Jurkat, Clone E6-1 (cell line): ENCODE measurements around the gene TFDP1.
"Not testable (repeated sequence)": the region's sequence is repeated elsewhere in the genome, so short reads cannot be mapped to it uniquely, and the experiment has no call there.

Experiments used
- DNase-seq: peaks from one replicate; pipeline ENCODE4 v3.0.0-alpha.2; 2011; ENCODE audit warnings: low read depth, low spot score
- H3K4me3 ChIP-seq: 2 replicates; pipeline ENCODE4 v1.5.1; 2011; ENCODE audit warnings: mild to moderate bottlenecking, low read length, control low read depth, moderate library complexity

Gene TFDP1

DNA sequence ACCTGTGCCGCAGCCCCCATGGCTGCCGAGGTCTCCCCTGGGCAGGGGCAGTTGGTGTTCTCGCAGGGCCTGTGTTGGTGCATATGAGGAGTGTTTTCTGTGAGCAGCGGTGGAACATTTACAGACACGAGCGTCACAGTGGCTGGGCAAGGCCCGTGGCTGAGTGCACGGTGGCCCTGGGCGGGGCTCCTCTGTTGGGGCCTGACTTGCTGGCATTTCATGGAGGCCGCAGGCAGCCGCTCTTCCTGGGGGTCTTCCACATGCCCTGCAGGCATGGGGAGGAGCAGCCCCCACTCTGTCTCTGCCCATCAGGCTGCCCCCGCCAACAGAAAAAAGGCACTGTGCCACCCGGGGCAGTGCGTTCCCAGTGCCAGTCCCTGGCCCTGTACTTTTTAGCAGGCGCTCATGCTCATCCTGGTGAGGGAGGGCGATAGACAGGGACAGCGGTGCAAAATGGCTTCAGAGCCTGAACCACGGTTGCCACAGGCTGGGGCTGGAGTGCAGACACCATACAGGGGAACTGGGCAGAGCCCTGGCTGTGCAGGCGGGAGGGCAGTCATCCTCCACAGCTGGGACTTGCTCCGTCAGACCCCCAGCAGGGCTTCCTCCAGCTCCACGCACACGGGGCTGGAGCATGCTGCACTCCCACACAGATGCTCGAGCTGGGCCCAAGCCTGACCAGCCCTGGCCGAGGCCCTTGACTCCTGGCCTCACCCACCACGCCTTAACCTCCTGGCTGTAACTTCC is 23.5 kb downstream of the TFDP1 start:
- H3K4me3 ChIP-seq, result no peak overlapping the region
- DNase-seq, result no peak

- H3K4me3 ChIP-seq, result no peak overlapping the region
- DNase-seq, result no peak
These were observed 24.5 kb downstream of the TFDP1 start for GRCh38 chr13:113608967-113609533.

DNA sequence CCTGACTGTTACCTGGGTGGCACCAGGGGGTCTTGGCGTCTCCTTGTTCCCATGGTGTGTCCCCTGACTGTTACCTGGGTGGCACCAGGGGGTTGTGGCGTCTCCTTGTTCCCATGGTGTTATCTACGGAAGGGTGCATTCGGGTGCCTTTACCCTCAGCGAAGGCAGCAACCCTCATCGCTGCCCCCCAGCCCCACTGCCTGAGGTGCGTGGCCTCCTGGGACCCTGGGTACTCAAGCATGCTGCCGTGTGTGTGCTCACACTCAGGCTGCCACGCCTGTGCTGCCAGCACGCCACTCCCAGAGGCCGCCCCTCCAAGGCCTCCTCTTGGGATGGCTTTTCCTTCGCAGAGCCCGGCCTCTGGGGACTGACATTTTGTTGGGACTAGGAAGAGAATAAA is 25.1 kb downstream of the TFDP1 start:
- no peak for DNase-seq
- no peak overlapping the region for H3K4me3 ChIP-seq

GRCh38 chr13:113610266-113610665 is 25.7 kb downstream of the TFDP1 start:
- no peak for DNase-seq
- no peak overlapping the region for H3K4me3 ChIP-seq

DNA sequence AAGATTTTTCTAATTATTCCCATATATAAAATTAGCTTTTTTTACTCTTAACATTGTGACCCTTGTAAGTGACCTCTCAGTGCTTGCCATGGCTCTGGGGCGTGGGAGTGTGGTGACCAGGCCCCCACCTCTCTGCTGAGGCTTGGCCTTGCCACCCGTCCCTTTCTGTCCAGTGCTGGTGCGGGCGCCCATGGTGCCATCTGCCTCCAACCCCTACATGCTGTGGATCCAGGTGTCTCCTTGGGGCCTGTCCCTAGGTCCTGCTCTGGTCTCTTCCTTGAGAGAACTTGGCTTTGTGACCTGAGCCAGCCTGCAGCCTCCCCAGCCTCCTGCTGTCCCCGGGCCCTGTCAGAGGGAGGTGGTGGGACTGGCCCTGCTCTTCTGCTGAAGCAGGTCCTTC is 27.4 kb downstream of the TFDP1 start:
- H3K4me3 ChIP-seq, result no peak overlapping the region
- no peak for DNase-seq

- H3K4me3 ChIP-seq, result no peak overlapping the region
- no peak for DNase-seq
These were observed 28.1 kb downstream of the TFDP1 start for GRCh38 chr13:113612607-113613006.

- no peak overlapping the region for H3K4me3 ChIP-seq
- DNase-seq, result no peak
These were observed 29.3 kb downstream of the TFDP1 start for GRCh38 chr13:113613789-113614379.

DNA sequence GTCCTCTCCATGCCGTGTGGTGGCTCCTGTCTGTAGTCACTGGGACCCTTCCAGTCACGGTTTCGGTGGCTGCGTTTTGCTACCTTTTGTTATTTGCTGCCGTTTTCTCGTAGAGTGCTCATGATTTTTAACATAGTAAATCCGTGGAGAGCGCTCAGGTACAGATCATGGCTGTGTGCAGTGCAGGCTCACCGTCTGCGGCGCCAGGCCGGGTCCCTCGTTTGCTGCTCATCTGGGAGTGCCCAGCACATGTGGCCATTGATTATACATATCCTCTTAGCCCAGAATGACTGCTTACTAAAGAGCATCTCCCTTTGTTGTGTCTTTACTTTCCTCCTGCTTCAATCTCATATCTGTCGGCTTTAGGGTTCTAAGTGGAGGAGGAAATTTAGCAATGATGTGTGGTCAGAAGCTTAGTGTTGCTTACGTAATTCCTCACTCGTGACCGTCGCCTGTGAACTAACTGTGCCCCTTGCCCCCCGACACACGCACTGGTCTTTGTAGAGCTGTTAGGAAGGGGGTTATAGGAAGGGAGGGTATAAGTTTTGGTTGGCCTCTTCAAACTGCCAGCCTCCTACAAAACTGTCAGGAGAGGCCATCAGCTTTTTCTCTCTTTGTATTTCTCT is 31.8 kb downstream of the TFDP1 start:
- DNase-seq, result no peak

DNA sequence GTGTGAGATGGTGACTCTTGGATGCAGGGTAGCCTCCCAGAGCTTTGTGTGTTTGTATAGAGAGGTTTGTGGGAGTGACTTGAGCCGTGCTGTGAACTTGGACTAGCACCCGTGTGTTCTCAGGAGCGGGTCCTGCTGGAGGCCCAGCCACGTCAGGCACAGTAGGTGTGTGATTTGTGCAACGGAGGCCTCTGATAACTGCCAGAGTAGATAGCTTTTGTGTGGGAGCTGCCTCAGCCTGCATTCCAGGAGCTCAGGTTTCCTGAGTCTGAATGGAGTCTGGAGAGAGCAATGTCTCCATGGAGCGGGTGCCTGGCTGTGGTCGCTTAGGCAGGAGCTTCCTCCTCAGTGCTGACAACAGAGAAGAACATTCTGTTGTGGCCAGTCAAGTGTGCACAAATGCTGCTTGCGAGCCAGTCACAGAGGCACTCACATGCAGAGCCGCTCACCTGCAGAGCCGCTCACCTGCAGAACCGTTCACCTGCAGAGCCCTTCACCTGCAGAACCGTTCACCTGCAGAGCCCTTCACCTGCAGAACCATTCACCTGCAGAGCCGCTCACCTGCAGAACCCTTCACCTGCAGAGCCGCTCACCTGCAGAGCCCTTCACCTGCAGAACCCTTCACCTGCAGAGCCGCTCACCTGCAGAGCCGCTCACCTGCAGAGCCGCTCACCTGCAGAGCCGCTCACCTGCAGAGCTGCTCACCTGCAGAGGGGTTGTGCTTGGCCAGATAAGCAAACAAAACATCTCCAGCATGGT is 32.6 kb downstream of the TFDP1 start:
- DNase-seq, result no peak
- no peak overlapping the region for H3K4me3 ChIP-seq

More for the DNA sequence above, 31.8 kb downstream of the TFDP1 start:
- H3K4me3 ChIP-seq, result no peak overlapping the region

DNA sequence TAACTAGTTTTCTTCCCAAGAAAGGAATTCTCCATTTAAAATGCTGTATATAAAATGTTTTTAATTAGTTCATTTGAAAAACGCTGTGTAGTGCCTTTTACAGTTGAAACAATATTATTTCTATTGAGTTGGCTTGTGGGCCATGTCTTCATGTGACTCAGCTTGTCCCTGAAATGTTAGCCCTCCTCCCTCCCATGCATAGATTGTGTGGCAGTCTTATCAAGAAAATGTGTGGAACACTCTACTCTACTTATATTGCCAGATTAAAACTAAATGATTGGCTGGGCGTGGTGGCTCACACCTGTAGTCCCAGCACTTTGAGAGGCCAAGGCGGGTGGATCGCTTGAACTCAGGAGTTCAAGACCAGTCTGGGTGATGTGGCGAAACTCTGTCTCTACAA is 33.4 kb downstream of the TFDP1 start:
- DNase-seq, result no peak
- H3K4me3 ChIP-seq, result no peak overlapping the region

- no peak for DNase-seq
- no peak overlapping the region for H3K4me3 ChIP-seq
These were observed 33.9 kb downstream of the TFDP1 start for GRCh38 chr13:113618455-113618854.

GRCh38 chr13:113620036-113620796 is 35.7 kb downstream of the TFDP1 start:
- no peak overlapping the region for H3K4me3 ChIP-seq
- no peak for DNase-seq

- H3K4me3 ChIP-seq, result no peak overlapping the region
- no peak for DNase-seq
These were observed 36.5 kb downstream of the TFDP1 start for GRCh38 chr13:113621046-113621445.

- DNase-seq, H3K4me3 ChIP-seq: not testable (repeated sequence)
These were observed 36.9 kb downstream of the TFDP1 start for GRCh38 chr13:113621498-113621897.

- not testable (repeated sequence) for H3K4me3 ChIP-seq, DNase-seq
These were observed 37.5 kb downstream of the TFDP1 start for GRCh38 chr13:113621986-113622550.

DNA sequence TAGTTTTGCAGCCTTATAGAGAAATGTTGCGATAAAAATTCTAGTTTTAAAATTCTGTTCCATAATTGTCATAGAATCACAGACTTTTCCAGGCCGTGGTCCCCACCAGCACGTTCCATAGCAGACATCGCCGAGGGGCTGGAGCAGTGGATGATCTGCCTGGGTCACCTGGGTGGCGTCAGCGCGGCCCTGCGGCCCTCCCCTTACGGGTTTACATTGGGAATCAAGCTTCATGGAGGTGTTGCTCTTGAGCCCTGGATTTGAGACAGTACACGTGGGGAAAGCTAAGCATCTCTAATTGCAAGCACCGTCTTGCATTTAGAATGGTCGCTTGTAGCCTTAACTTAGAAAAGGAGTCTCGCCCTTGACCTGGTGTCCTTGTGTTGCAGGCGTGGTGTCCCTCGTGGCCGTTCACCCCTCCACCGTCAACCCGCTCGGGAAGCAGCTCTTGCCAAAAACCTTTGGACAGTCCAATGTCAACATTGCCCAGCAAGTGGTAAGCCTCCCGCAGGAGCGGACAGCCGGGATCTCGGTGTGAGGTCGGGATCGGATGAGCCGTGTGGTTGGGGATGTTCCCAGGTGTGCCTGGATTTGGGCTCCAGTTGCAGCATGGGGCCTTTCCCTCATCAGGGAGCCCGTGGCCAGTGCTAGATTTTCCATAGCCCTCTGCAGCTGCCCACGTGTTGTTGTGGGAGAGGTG is 38.4 kb downstream of the TFDP1 start:
- no peak for DNase-seq
- H3K4me3 ChIP-seq, result no peak overlapping the region

DNA sequence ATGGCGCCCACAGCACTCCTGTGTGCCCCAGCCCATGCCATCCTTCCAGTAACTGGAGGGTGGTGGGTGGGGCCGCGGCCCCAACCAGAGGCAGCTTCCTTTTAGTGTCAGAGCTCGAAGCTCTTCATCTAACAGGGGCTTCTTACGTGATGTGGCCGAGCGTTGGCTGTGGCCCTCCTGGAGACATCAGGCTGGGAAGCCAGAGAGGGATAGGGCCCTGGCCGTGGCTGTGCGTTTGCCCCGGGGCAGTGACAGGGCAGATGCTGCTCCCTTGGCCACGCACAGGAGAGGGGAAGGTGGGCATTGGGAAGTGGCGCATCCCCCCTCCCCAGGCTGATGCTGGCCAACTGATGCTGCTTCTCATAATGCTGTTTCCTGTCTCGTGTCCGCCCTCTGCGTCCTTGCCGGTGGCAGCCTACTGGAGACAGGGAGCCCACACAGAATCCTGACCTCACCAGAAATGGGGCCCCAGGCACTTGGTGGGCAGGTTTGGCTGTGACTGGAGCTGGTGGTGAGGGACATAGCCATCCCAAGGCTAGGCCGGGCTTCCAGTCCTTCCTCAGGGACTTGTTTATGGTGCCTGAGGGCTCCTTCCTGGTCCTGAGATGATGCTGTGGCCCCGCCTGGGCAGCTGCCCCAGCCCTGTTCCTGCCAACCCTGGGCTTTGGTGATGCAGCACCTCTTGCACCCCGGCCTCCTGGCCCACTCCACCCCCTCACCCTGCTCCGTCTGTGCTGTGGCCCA is 39.1 kb downstream of the TFDP1 start:
- no peak for DNase-seq
- H3K4me3 ChIP-seq, result no peak overlapping the region
